SK-N-SH (cell line): ENCODE measurements around the gene NR2F6. TPM values are rescaled to one million over a fixed set of nuclear protein-coding genes. Genes with fewer than 3 reads are reported as not detected.

Experiments used
- CTCF ChIA-PET: fragments of 300-600, 350-600 bp; formaldehyde crosslinking; extraction: SDS; loops from one replicate; lab custom pipeline; 2021; lab: Yijun Ruan, JAX
- POLR2A ChIA-PET: fragments of 350-600 bp; sonication (Branson Sonifier 250); formaldehyde crosslinking; extraction: SDS; loops from one replicate; lab custom pipeline; 2020; ENCODE audit warnings: antibody characterized with exemption, inconsistent platforms; lab: Yijun Ruan, JAX
- DNase-seq: peaks from one replicate; pipeline ENCODE4 v3.0.0; 2012
- H2AFZ ChIP-seq: fragments of 200-600 bp; sonication (generic); 2 replicates; pipeline ENCODE4 v1.8.1; 2016; ENCODE audit warnings: antibody characterized with exemption, mild to moderate bottlenecking, low read depth
- H3F3A ChIP-seq: fragments of 200-600 bp; sonication (generic); replicated peaks from 2 replicates; pipeline ENCODE3; 2016; ENCODE audit warnings: antibody characterized with exemption, mild to moderate bottlenecking; ENCODE audit not compliant: insufficient read depth
- H3K27ac ChIP-seq, 2 experiments: fragments of 200-500 bp in 1 of 2; fragments of 200-600 bp in 1 of 2; sonication (Bioruptor generic) in 1 of 2; sonication (generic), shearing (Covaris generic) in 1 of 2; 2 replicates each; pipeline versions ENCODE4 v1.5.1 to v1.6.1; 2014 to 2016; ENCODE audit warnings: low read depth in 2 of 2, inconsistent platforms in 1 of 2, low read length in 1 of 2, mild to moderate bottlenecking in 1 of 2, mixed read lengths in 1 of 2
- H3K27me3 ChIP-seq: fragments of 200-600 bp; sonication (generic), shearing (Covaris generic); 2 replicates; pipeline ENCODE4 v1.6.1; 2016; ENCODE audit warnings: mixed run types; ENCODE audit not compliant: insufficient read depth
- H3K36me3 ChIP-seq, 2 experiments: fragments of 200-500 bp in 1 of 2; fragments of 200-600 bp in 1 of 2; sonication (Bioruptor generic) in 1 of 2; sonication (generic) in 1 of 2; replicated peaks in 1 of 2; 2 replicates each; pipeline versions ENCODE3 to v1.5.1; 2014 to 2016; ENCODE audit warnings: low read length in 1 of 2, mild to moderate bottlenecking in 1 of 2; ENCODE audit not compliant: insufficient read depth in 2 of 2, control insufficient read depth in 1 of 2
- H3K4me1 ChIP-seq, 2 experiments: fragments of 200-500 bp in 1 of 2; fragments of 200-600 bp in 1 of 2; sonication (Bioruptor generic) in 1 of 2; sonication (generic), shearing (Covaris generic) in 1 of 2; 2 replicates each; pipeline versions ENCODE4 v1.5.1 to v1.6.1; 2014 to 2016; ENCODE audit warnings: low read depth in 1 of 2, low read length in 1 of 2, mixed run types in 1 of 2; ENCODE audit not compliant: insufficient read depth in 2 of 2, control insufficient read depth in 1 of 2
- H3K4me2 ChIP-seq: fragments of 200-600 bp; sonication (generic), shearing (Covaris generic); 2 replicates; pipeline ENCODE4 v1.6.1; 2017; ENCODE audit warnings: mixed run types
- H3K4me3 ChIP-seq, 2 experiments: fragments of 200-500 bp in 1 of 2; fragments of 200-600 bp in 1 of 2; sonication (Bioruptor generic) in 1 of 2; sonication (generic), shearing (Covaris generic) in 1 of 2; 2 replicates each; pipeline versions ENCODE4 v1.5.1 to v1.8.1; 2014 to 2016; ENCODE audit warnings: low read depth in 2 of 2, inconsistent platforms in 1 of 2, low read length in 1 of 2, mild to moderate bottlenecking in 1 of 2, mixed read lengths in 1 of 2, moderate library complexity in 1 of 2
- H3K79me2 ChIP-seq: fragments of 200-600 bp; sonication (generic); 2 replicates; pipeline ENCODE4 v1.8.1; 2017; ENCODE audit warnings: mild to moderate bottlenecking; ENCODE audit not compliant: insufficient read depth
- H3K9ac ChIP-seq: fragments of 200-600 bp; sonication (generic); 2 replicates; pipeline ENCODE4 v1.6.1; 2017; ENCODE audit warnings: mixed run types
- H3K9me2 ChIP-seq: fragments of 200-600 bp; sonication (generic); 2 replicates; pipeline ENCODE4 v1.6.1; 2017; ENCODE audit warnings: mixed run types
- H3K9me3 ChIP-seq: fragments of 200-600 bp; sonication (generic); 2 replicates; pipeline ENCODE4 v1.6.1; 2017; ENCODE audit warnings: mixed run types, mild to moderate bottlenecking, moderate library complexity
- H4K20me1 ChIP-seq: fragments of 200-600 bp; sonication (generic); 2 replicates; pipeline ENCODE4 v1.6.1; 2017; ENCODE audit warnings: mild to moderate bottlenecking, mixed run types; ENCODE audit not compliant: insufficient read depth
- CHD2 ChIP-seq: fragments of 150-350 bp; IDR thresholded peaks from 2 replicates; pipeline ENCODE4 v1.6.1; 2018; ENCODE audit warnings: low read length; ENCODE audit not compliant: partially characterized antibody
- EP300 ChIP-seq, 2 experiments: IDR thresholded peaks; 2 replicates each; pipeline versions ENCODE4 v1.4.0 to v1.6.1; 2012; ENCODE audit warnings: borderline replicate concordance in 1 of 2, low read depth in 1 of 2, low read length in 1 of 2
- EZH2phosphoT487 ChIP-seq: fragments of 200-600 bp; sonication (generic); IDR thresholded peaks from 2 replicates; pipeline ENCODE4 v1.6.1; 2017; ENCODE audit warnings: low read depth, mixed run types, mild to moderate bottlenecking, antibody characterized with exemption, moderate library complexity, borderline replicate concordance
- FOSL2 ChIP-seq: IDR thresholded peaks from 2 replicates; pipeline ENCODE4 v1.4.0; 2012; ENCODE audit warnings: low read depth, mild to moderate bottlenecking, moderate library complexity, borderline replicate concordance
- FOXM1 ChIP-seq: IDR thresholded peaks from 2 replicates; pipeline ENCODE4 v1.4.0; 2012; ENCODE audit warnings: low read depth, mild to moderate bottlenecking
- GABPA ChIP-seq: IDR thresholded peaks from 2 replicates; pipeline ENCODE4 v1.4.0; 2012; ENCODE audit warnings: low read depth, mild to moderate bottlenecking
- JUND ChIP-seq: IDR thresholded peaks from 2 replicates; pipeline ENCODE4 v1.4.0; 2012
- MAX ChIP-seq: IDR thresholded peaks from 2 replicates; pipeline ENCODE4 v1.4.0; 2012; ENCODE audit warnings: low read depth
- MXI1 ChIP-seq: IDR thresholded peaks from 2 replicates; pipeline ENCODE4 v1.6.1; 2012; ENCODE audit warnings: mild to moderate bottlenecking, low read depth, low read length, improper control_type of control experiment
- NFIC ChIP-seq: IDR thresholded peaks from 2 replicates; pipeline ENCODE4 v1.4.0; 2012; ENCODE audit warnings: borderline replicate concordance
- NRF1 ChIP-seq: IDR thresholded peaks from 2 replicates; pipeline ENCODE4 v1.6.1; 2012; ENCODE audit warnings: low read depth, mild to moderate bottlenecking, low read length
- RFX5 ChIP-seq: IDR thresholded peaks from 2 replicates; pipeline ENCODE4 v1.6.1; 2012; ENCODE audit warnings: mild to moderate bottlenecking, improper control_type of control experiment, low read length
- RXRA ChIP-seq: IDR thresholded peaks from 2 replicates; pipeline ENCODE4 v1.4.0; 2012; ENCODE audit warnings: low read depth, mild to moderate bottlenecking, borderline replicate concordance
- SIN3A ChIP-seq: IDR thresholded peaks from 2 replicates; pipeline ENCODE4 v1.6.1; 2012; ENCODE audit warnings: low read depth, mild to moderate bottlenecking, low read length, moderate library complexity, borderline replicate concordance
- TAF1 ChIP-seq: IDR thresholded peaks from 2 replicates; pipeline ENCODE4 v1.6.1; 2012; ENCODE audit warnings: low read depth, mild to moderate bottlenecking, low read length, moderate library complexity, borderline replicate concordance
- USF1 ChIP-seq: IDR thresholded peaks from 2 replicates; pipeline ENCODE4 v1.4.0; 2012; ENCODE audit warnings: low read depth, borderline replicate concordance
- USF2 ChIP-seq: fragments of 150-350 bp; IDR thresholded peaks from 2 replicates; pipeline ENCODE4 v1.6.1; 2017; ENCODE audit warnings: antibody characterized with exemption, low read length, low read depth, borderline replicate concordance
- ZBTB33 ChIP-seq: IDR thresholded peaks from 2 replicates; pipeline ENCODE4 v1.4.0; 2012; ENCODE audit warnings: low read depth, borderline replicate concordance
- WGBS: methylation state at CpG from one replicate; pipeline ENCODE4 v1.1.6; 2017; ENCODE audit warnings: low lambda C conversion rate; 5-methylcytosine and 5-hydroxymethylcytosine counted together
- polyA plus RNA-seq, 3 experiments: library from polyadenylated mRNA; depleted of rRNA; stranded (reverse); fragments of >200 nt; gene quantifications; 2 replicates each; pipeline ENCODE4 v1.2.3, GENCODE V29; 2012

Gene NR2F6
- polyA plus RNA-seq, 1 of the 3 experiments (the other 2 are of a cell fraction) = 37.3 TPM

- H3K36me3 ChIP-seq = peaks cover 0 to under 1% of the 10 kb centered on the region in 2 experiments
- peaks cover 7% of the 10 kb centered on the region; the same call in 1 of the 2 replicates for H3K79me2 ChIP-seq
- no peaks in the 10 kb centered on the region for H4K20me1 ChIP-seq
- peaks cover 4% of the 10 kb centered on the region for H3F3A ChIP-seq
- ChIA-PET POLR2A (interaction anchor here (0.6 to 3.3 kb wide), 3 partner anchors 9 to 66 kb away, joined by 4 to 33 read pairs (median 12); partner anchors contain the start of gene USE1), CTCF (interaction anchor here (1.4 to 2.3 kb wide), 3 partner anchors 9 to 57 kb away, joined by 3 to 13 read pairs (median 12); partner anchors contain the start of gene USE1)
- no peaks in the 10 kb centered on the region for H3K27me3 ChIP-seq
- no peaks in the 10 kb centered on the region for H3K9me3 ChIP-seq
- H3K4me1 ChIP-seq = peaks cover 0 to 3% of the 10 kb centered on the region in 2 experiments; a peak in 1 of 4 replicates
- H2AFZ ChIP-seq = no peak overlapping the region
- no peaks in the 10 kb centered on the region for H3K9me2 ChIP-seq
- H3K27ac ChIP-seq = no peak overlapping the region
- H3K9ac ChIP-seq = no peak overlapping the region
- H3K4me3 ChIP-seq = no peak overlapping the region
- H3K4me2 ChIP-seq = no peak overlapping the region
- WGBS = 64% methylated on average over 10 of the region's 10 CpGs
- TF ChIP-seq TAF1 (no peak), NRF1 (no peak), JUND (no peak), MXI1 (no peak), MAX (no peak), ZBTB33 (no peak), FOXM1 (no peak), USF2 (no peak), EZH2phosphoT487 (no peak), NFIC (no peak), CHD2 (no peak)
- no peak for DNase-seq
Measured at GRCh38 chr19:17225053-17225452, 20.7 kb downstream of the NR2F6 start.

- Histone ChIP-seq H3K9me3 (no peaks in the 10 kb centered on the region), H3K36me3 (peaks cover 6 to 15% of the 10 kb centered on the region in 2 experiments), H3K79me2 (peaks cover 10% of the 10 kb centered on the region; the same call in 1 of the 2 replicates), H3K9ac (no peak overlapping the region), H3K4me2 (no peak overlapping the region), H3K27me3 (no peaks in the 10 kb centered on the region), H3K27ac (no peak overlapping the region), H3F3A (peaks cover 9% of the 10 kb centered on the region), H2AFZ (no peak overlapping the region), H3K9me2 (no peaks in the 10 kb centered on the region), H4K20me1 (no peaks in the 10 kb centered on the region), H3K4me3 (no peak overlapping the region), H3K4me1 (peaks cover 0 to 7% of the 10 kb centered on the region in 2 experiments; a peak in 2 of 4 replicates)
- CTCF ChIA-PET = interaction anchor here (0.6 to 0.9 kb wide), 2 partner anchors 15 to 42 kb away, joined by 3 read pairs; no protein-coding TSS in a partner anchor
- POLR2A ChIA-PET = no interaction called here
- DNase-seq = no peak
- WGBS = 68% methylated on average over 11 of the region's 14 CpGs
- TF ChIP-seq USF1 = no peak
- TF ChIP-seq EP300 (IDR thresholded peaks at IDR 0.05; ENCODE audit: borderline replicate concordance in 1 of 2, low read depth in 1 of 2, low read length in 1 of 2) = no peak
- TF ChIP-seq JUND = peak; percentile 36
- no peak for TF ChIP-seq GABPA
- peak; percentile 77; the same call in 1 of the 2 replicates for TF ChIP-seq FOSL2
- TF ChIP-seq ZBTB33 = no peak
- TF ChIP-seq SIN3A = 0 out of 2 replicates have a peak, but pooled peaks have one; percentile 18
- TF ChIP-seq TAF1 = no peak
- TF ChIP-seq FOXM1 = no peak
- no peak for TF ChIP-seq RXRA
- no peak for TF ChIP-seq EZH2phosphoT487
- no peak for TF ChIP-seq RFX5
- TF ChIP-seq USF2 = no peak
Measured at GRCh38 chr19:17220207-17220758, 25.4 kb downstream of the NR2F6 start.
